ENCODE measurements around the gene CYBC1. TPM values are rescaled to one million over a fixed set of nuclear protein-coding genes. Genes with fewer than 3 reads are reported as not detected.

Gene CYBC1
- polyA plus RNA-seq, 1 experiment, result 118 TPM

DNA sequence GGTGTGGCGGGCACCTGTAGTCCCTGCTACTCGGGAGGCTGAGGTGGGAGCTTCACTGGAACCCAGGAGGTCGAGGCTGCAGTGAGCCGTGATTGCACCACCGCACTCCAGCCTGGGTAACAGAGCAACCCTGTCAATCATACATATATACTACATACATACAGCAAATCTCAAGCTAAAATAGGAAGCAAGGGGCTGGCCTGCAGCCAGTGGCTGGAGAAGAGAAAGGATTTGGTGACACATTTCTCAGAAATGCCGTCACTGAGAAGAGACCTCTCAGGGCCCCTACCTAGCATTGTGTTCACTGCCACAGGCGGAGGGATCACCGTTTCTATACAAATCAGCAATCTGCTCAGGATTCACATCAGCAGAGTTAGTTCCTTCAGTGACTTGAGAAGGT, 24.9 kb upstream of the CYBC1 start:
- ChIA-PET POLR2A (no interaction called here), CTCF (interaction anchor here (0.7 to 1.8 kb wide), 2 partner anchors 18 to 20 kb away, joined by 4 to 6 read pairs; no protein-coding TSS in a partner anchor)
- H3K36me3 ChIP-seq (ENCODE audit: control insufficient read depth, insufficient read depth, low read length), result peaks cover 15% of the 10 kb centered on the region

GRCh38 chr17:82474223-82475010, 23.9 kb upstream of the CYBC1 start:
- TF ChIP-seq, protein P1, sequence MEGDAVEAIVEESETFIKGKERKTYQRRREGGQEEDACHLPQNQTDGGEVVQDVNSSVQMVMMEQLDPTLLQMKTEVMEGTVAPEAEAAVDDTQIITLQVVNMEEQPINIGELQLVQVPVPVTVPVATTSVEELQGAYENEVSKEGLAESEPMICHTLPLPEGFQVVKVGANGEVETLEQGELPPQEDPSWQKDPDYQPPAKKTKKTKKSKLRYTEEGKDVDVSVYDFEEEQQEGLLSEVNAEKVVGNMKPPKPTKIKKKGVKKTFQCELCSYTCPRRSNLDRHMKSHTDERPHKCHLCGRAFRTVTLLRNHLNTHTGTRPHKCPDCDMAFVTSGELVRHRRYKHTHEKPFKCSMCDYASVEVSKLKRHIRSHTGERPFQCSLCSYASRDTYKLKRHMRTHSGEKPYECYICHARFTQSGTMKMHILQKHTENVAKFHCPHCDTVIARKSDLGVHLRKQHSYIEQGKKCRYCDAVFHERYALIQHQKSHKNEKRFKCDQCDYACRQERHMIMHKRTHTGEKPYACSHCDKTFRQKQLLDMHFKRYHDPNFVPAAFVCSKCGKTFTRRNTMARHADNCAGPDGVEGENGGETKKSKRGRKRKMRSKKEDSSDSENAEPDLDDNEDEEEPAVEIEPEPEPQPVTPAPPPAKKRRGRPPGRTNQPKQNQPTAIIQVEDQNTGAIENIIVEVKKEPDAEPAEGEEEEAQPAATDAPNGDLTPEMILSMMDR (IDR thresholded peaks at IDR 0.05; ENCODE audit: insufficient read depth, low read depth, low read length), result no peak
- ChIA-PET POLR2A (no interaction called here), CTCF (interaction anchor here (0.6 to 1.8 kb wide), 2 partner anchors 19 to 113 kb away, joined by 4 to 6 read pairs; no protein-coding TSS in a partner anchor)
- no peak for DNase-seq (ENCODE audit: low read depth)
- peaks cover 11% of the 10 kb centered on the region for H3K36me3 ChIP-seq (ENCODE audit: control insufficient read depth, insufficient read depth, low read length)
- no peaks in the 10 kb centered on the region for H3K27me3 ChIP-seq (ENCODE audit: control insufficient read depth, insufficient read depth, low read length)
- H3K4me3 ChIP-seq (ENCODE audit: low read depth, low read length), result no peak overlapping the region

More for the DNA sequence above, 24.9 kb upstream of the CYBC1 start:
- TF ChIP-seq, protein P1 (IDR thresholded peaks at IDR 0.05; ENCODE audit: insufficient read depth, low read depth, low read length), result no peak
- no peaks in the 10 kb centered on the region for H3K27me3 ChIP-seq (ENCODE audit: control insufficient read depth, insufficient read depth, low read length)
- no peak overlapping the region for H3K4me3 ChIP-seq (ENCODE audit: low read depth, low read length)
- DNase-seq (ENCODE audit: low read depth), result no peak

DNA sequence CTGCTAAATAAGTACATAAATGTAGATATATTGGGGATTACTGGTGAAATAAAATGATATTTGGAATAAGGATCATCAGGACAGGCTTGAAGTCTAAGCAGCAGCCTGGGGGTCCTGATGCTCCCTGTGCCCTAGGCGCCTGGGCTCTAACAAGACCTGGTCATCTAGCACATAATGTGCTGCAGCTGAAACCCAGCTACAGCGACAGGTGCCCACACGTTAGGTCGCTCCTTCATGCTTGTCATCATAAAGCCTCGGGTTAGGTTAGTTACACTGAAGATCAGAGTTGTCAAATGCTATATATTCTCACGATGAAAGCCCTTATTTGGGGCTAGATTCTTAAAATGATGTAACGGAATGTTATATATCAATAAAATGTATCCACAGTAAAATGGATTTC, 19.5 kb upstream of the CYBC1 start:
- TF ChIP-seq, protein P1 (IDR thresholded peaks at IDR 0.05; ENCODE audit: insufficient read depth, low read depth, low read length), result no peak
- CTCF ChIA-PET, result no interaction called here
- DNase-seq (ENCODE audit: low read depth), result no peak
- Histone ChIP-seq H3K4me3 (ENCODE audit: low read depth, low read length) (no peak overlapping the region), H3K27me3 (ENCODE audit: control insufficient read depth, insufficient read depth, low read length) (no peaks in the 10 kb centered on the region), H3K36me3 (ENCODE audit: control insufficient read depth, insufficient read depth, low read length) (peaks cover 25% of the 10 kb centered on the region)
- POLR2A ChIA-PET, result no interaction called here

GRCh38 chr17:82468692-82469091, 18.1 kb upstream of the CYBC1 start:
- CTCF ChIA-PET, result interaction anchor here (1.0 kb wide), 1 partner anchor 83 kb away, joined by 3 read pairs; no protein-coding TSS in a partner anchor
- peaks cover 33% of the 10 kb centered on the region for H3K36me3 ChIP-seq (ENCODE audit: control insufficient read depth, insufficient read depth, low read length)
- DNase-seq (ENCODE audit: low read depth), result no peak
- H3K4me3 ChIP-seq (ENCODE audit: low read depth, low read length), result no peak overlapping the region
- TF ChIP-seq, protein P1 (IDR thresholded peaks at IDR 0.05; ENCODE audit: insufficient read depth, low read depth, low read length), result no peak
- POLR2A ChIA-PET, result no interaction called here
- no peaks in the 10 kb centered on the region for H3K27me3 ChIP-seq (ENCODE audit: control insufficient read depth, insufficient read depth, low read length)

- no peak for DNase-seq (ENCODE audit: low read depth)
- peaks cover 46% of the 10 kb centered on the region for H3K36me3 ChIP-seq (ENCODE audit: control insufficient read depth, insufficient read depth, low read length)
- no peak overlapping the region for H3K4me3 ChIP-seq (ENCODE audit: low read depth, low read length)
Observed at GRCh38 chr17:82465023-82465603, 14.6 kb upstream of the CYBC1 start.

More at GRCh38 chr17:82465023-82465603, 14.6 kb upstream of the CYBC1 start:
- ChIA-PET POLR2A (no interaction called here), CTCF (no interaction called here)
- no peaks in the 10 kb centered on the region for H3K27me3 ChIP-seq (ENCODE audit: control insufficient read depth, insufficient read depth, low read length)
- TF ChIP-seq, protein P1 (IDR thresholded peaks at IDR 0.05; ENCODE audit: insufficient read depth, low read depth, low read length), result no peak

Data from BJ (cell line).